ENCODE measurements around the gene CAV1.
"Not testable (repeated sequence)": the region's sequence is repeated elsewhere in the genome, so short reads cannot be mapped to it uniquely, and the experiment has no call there.

The CAV1 gene, protein sequence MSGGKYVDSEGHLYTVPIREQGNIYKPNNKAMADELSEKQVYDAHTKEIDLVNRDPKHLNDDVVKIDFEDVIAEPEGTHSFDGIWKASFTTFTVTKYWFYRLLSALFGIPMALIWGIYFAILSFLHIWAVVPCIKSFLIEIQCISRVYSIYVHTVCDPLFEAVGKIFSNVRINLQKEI

GRCh38 chr7:116524609-116525297, at the start of gene CAV1:
CAV1 (plus strand) TSS chr7:116525036; CDS start chr7:116525063, 27 bp downstream.
- peak; percentile 24 for DNase-seq (ENCODE audit: low spot score)

DNA sequence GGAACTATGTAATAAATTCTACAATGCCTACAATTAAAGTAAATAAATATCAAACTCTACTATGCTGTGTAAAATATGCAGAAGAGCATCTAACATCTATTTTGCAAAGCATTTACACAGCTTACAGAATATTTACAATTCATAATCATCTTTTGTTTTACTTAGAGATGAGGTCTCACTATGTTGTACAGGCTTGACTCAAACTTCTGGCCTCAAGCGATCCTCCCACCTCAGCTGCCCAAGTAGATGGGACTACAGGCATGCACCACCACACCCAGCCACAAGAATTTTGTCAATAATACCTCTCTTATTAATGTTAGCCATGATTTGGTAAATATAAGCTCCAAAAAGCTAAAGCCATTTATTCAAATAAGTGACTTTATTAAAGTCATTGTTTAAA, 47.2 kb upstream of the CAV1 start:
- DNase-seq (ENCODE audit: low spot score) = no peak

DNA sequence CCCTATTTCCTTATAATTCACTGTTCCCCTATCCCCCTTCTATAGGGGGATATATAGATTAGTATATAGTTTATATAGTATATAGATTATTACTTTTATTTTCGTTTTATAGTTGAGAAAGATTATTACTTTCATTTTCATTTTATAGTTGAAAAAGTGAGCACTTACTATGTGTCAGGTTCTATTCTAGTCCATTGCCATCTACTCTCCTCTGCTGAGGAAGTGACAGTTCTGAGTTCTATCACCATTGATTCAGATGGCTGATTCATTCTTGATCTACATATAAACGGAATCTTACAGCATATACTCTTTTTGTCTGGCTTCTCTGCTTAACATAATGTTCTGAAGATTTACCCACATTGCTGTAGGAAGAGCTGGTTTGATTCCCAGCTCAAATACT, 46.0 kb upstream of the CAV1 start:
- DNase-seq (ENCODE audit: low spot score) = no peak

DNA sequence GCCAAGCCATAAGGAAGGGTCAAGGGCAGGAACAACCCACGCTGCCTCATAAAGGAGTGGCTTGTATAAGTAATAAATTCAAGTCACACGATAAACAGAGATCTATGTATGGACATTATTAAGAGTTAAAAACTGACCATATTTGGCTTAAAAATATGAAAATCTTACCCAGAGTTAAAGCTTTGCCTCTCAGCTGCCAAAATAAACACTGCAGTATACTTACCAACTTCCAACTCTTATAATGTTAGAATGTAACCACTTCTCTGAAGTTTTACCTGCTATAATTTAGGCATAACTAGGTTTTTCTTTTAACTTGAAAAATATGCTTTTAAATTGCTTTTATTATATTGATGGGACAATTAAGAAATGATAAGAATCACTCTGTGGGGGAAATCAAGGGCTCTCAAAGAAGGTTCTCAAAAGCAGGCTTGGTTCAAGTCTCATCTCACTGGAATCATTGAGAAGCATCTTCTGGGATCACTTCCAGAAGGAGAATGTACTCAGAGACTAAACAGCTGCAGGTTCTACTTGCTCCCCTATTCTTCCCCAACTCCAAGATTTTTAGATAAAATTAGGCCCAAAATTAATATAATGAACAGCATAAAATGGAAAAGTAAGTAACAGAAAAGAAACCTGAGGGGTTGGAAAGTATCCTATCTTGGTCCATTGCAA, 41.4 kb upstream of the CAV1 start:
- DNase-seq (ENCODE audit: low spot score) = no peak

DNA sequence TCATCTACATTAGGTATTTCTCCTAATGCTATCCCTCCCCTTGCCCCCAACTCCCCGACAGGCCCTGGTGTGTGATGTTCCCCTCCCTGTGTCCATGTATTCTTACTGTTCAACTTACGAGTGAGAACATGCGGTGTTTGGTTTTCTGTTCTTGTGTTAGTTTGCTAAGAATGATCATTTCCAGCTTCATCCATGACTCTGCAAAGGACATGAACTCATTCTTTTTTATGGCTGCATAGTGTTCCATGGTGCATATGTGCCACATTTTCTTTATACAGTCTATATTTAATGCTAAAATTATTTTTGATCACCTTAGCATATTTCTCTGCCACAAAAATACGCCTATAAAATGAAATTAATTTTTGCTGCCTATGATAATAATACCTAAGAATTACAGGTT, 40.4 kb upstream of the CAV1 start:
- not testable (repeated sequence) for DNase-seq (ENCODE audit: low spot score)

GRCh38 chr7:116487907-116488521, 36.8 kb upstream of the CAV1 start:
- DNase-seq (ENCODE audit: low spot score) = no peak

DNA sequence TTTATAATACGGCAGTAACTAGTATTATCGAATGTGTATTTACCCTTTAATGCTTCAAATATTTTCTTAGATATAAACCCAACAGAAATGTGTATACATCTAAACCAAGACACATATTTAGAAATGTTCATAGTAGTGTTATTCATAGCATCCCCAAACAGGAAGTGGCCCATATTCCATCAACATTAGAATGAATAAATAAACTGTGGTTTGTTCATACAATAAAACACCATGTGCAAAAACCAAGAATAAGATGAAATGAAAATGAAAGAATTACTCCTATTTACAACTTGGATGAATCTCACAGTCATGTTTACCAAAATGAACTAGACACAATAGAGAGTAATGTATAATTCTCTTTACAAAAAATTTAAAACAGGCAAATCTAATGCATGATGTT, 34.5 kb upstream of the CAV1 start:
- no peak for DNase-seq (ENCODE audit: low spot score)

DNA sequence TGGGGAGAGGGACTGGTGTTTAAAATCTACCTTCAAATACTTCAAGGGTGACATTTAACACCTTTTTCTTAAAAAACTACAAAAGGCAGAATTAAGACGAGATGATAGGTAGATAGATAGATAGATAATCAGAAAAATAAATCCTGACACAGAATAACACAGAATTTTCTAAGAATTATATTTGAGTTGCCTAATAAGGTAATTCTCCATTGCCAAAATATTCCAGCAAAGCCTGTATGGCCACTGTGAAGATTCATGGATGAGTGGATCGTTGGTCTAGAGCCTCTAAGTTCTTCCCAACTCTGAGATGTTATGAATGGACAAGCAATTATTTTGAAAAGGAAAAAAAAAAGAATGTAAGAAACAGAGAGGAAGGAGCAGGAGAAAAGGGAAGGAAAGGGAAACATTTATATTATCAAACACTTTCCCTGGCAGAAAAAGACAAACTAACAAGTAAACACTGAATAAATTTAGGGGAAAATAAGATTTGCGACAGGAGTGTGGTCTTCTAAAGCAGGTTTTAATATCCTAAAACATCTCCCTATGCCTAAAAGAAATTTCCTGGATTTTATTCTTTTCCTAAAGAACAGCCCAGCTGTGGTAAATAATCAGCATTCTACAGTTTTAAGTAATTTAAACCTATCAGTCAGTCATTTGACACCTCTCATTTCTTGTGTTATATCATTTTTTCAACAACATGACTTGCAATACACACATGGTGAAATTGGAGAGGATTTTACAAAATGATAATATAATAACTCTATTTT, 32.8 kb upstream of the CAV1 start:
- no peak for DNase-seq (ENCODE audit: low spot score)

DNA sequence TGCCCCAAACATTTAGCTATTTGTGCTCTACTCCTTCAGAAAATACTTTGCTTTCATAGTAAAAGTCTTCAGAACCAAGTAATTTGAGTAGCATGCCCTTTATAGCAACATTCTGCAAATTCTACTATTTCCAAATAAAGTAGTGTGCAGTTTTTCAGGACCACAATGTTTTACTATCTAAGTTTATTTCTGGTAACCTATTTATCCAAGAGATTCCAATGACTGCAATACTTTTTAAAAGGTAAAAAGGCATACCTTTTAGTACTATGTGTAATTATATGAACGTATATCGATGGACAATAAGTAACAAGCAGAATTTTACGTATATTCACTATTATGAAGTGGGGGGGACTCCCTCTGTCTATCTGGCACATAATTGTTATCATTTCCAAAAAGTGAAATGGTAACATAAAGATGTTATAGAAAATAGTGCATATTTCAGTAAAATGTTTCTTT, 32.2 kb upstream of the CAV1 start:
- DNase-seq (ENCODE audit: low spot score) = no peak

DNA sequence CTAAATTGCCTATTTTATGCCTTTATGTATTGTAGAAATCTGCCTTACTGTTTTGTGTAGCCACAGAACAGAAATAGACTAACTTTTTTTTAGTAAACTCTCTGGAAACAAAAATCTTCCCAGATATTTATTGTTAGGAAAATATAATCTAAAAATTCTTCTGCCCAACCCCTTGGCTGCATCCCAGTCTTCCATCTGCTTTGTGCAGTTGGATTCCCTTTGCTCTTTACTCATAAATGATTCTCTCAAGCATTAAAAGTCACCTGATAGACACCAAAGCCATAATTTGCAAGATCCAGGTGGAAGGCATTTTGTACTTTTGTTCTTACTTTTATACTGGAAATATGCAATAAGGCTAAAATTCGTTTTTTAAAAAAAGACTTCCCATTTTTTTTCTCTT, 31.4 kb upstream of the CAV1 start:
- no peak for DNase-seq (ENCODE audit: low spot score)

DNA sequence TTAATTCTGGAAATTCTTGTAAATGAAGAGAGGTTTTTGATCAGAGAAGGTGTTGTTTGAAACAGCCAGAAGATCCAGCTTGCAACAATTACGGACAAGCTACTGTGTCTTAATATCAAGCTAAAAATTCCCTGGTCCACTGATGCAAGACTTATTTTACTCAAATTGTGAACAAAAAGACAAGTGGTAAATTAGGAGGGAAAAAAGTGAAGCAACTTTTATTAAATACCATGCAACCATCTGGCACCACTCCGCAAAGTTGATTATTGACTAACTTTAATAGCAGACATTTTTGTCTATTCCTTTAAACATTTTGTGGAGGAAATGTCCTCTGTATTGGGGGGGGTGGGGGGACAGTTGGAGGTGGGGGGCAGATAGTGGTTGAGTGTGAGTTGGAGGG, 30.4 kb upstream of the CAV1 start:
- no peak for DNase-seq (ENCODE audit: low spot score)

DNA sequence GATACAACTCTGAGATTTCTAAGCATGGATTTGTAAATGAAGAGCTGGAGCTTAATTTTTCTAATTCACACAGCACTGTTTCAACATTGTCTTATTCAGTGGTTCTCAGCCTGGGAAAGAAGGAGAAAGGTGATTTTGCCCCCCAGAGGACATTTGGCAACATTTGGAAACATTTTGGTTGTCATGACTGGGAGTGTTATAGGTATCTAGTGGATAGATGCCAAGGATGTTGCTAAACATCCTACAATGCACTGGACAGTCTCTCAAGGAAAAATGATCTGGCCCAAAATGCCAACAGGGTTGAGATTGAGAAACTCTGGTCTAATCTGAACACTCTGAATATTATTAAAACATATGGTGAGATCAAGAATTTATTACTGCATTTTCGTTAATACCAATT, 29.1 kb upstream of the CAV1 start:
- DNase-seq (ENCODE audit: low spot score) = no peak

GRCh38 chr7:116496653-116497052, 28.2 kb upstream of the CAV1 start:
- no peak for DNase-seq (ENCODE audit: low spot score)

- no peak for DNase-seq (ENCODE audit: low spot score)
Measured at GRCh38 chr7:116497708-116498107, 27.1 kb upstream of the CAV1 start.

- no peak for DNase-seq (ENCODE audit: low spot score)
Measured at GRCh38 chr7:116499168-116500077, 25.4 kb upstream of the CAV1 start, which contains the start of gene CAV2. CAV2 (plus strand) TSS chr7:116499738; CDS start chr7:116499782, 44 bp downstream.

DNA sequence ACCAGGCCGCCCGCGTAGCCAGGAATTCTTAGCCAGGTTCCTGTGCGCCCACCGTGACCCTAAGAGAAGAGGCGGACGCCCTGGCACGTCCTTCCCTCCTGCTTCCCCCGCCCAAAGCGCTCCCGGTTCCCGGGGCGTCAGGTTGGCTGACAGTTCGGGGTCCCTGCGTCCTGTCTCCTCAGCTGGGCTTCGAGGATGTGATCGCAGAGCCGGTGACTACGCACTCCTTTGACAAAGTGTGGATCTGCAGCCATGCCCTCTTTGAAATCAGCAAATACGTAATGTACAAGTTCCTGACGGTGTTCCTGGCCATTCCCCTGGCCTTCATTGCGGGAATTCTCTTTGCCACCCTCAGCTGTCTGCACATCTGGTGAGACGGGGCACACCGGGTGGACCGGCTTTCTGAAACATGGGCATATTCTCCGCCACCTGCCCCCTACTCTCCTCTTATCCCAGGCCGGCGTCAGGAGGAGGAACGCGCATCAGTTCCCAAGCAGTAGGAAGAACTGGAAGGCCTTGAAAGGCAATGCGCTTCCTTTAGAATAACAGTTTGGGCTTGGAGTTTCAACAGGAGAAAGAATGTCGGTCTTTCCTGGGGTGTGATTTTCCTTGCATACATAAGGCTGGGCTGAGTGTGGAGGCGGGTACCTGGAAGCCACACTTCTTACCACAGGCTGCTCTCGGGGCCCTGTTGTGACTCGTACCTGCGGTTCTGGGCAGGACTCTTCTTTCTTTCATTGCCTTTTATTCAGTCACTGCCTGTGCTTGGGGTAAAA, 24.6 kb upstream of the CAV1 start:
- DNase-seq (ENCODE audit: low spot score) = peak; percentile 27

DNA sequence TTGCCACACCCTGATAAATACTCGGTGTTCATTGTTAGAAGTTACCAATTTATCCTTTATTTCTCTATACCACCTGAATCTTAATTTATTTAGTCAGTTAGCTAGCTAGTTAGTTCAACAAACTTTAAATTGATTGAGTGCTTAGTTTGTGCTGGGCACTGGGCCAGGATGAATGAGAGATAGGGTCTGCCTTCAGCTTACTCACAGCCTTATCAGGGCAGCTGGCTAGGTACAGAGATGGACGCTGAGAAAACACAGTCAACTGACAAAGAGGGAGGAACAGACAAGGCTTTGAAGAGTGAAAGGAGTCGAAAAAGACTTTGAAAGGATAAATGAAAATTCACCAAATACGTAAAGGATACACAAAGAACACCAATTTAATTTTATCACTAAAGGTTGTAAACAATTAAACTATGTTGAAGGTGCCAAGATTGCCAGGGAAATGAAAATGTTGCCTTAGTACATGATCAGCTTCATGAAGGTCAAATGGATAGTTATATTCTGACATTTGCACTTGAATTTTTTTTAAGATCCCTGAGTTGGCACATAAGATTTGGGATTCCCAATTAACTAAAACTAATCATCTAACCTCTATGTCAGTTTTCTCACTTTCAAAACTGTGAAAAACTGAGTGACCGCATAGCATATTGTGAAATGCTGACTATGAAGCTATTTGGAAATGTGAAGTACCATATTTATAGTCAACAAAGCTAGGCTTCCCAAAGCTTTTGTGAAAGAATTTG, 23.2 kb upstream of the CAV1 start:
- no peak for DNase-seq (ENCODE audit: low spot score)

DNA sequence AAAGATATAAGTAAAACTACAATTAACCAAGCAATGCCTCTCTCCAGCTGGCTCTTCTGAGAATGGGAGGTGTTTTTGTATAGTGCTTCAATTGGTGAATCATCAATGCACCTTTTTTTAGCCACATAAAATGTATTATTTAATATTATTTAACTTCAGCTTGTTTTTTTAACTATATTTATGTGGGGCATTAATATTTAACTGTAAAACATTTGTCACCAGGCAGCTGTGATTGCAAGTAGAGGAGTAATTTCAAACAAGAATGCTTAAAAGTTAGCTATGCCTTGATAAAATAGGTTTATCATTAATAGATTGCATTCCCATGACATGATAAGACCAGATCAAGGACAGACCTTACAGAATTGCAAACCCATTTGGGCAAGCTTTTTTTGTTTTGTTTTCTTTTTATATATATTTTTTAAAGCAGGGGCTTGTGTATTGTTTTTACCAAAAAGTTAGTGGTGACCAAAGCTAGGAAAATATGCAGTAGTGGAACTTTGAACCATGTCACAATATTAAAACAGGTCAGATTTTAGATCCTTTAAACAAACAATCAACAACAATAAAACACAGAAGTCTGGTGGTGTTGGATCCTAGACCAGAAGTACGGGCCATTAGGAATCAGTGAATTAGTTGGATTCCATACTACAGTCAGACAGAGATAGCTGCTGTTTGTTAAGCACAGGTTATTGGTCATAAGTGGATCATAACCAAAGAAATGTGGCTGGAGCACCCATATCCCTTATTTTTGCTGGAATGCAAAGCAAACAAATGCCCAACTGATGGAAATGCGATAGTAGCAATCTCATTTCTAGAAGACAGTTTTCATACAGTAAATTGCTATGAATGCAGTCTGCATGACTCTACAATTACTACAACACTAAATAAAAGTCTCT, 22.4 kb upstream of the CAV1 start:
- DNase-seq (ENCODE audit: low spot score) = no peak
